ENCODE results near the gene NR1H2.

The NR1H2 gene

GRCh38 chr19:50420127-50420526 lies 43.9 kb downstream of the NR1H2 start:
- DNase-seq = no peak

GRCh38 chr19:50420808-50421207 lies 44.6 kb downstream of the NR1H2 start:
- no peak for DNase-seq

GRCh38 chr19:50422397-50423278 lies 46.4 kb downstream of the NR1H2 start:
- no peak for DNase-seq

- DNase-seq = no peak
Observed at GRCh38 chr19:50423279-50424113, 47.2 kb downstream of the NR1H2 start.

- no peak for DNase-seq
Observed at GRCh38 chr19:50425581-50425980, 49.3 kb downstream of the NR1H2 start.

- DNase-seq = no peak
Observed at GRCh38 chr19:50427318-50427925, 51.2 kb downstream of the NR1H2 start.

GRCh38 chr19:50427997-50428425 lies 51.8 kb downstream of the NR1H2 start:
- DNase-seq = peak in 55 of 58 donors; percentile 5 to 89 (median 68)

GRCh38 chr19:50428772-50429463 lies 52.7 kb downstream of the NR1H2 start:
- DNase-seq = no peak

GRCh38 chr19:50430888-50431342 lies 54.7 kb downstream of the NR1H2 start:
- DNase-seq = no peak

- peak in 57 of 58 donors; percentile 6 to 91 (median 71) for DNase-seq
Observed at GRCh38 chr19:50431343-50432220, 55.3 kb downstream of the NR1H2 start.

- no peak for DNase-seq
Observed at GRCh38 chr19:50432221-50433028, 56.2 kb downstream of the NR1H2 start, which contains the start of gene MYBPC2. Gene MYBPC2, plus strand, starts transcription at chr19:50432892. Its CDS starts 62 bp downstream, at chr19:50432954.
